A549 (cell line): ENCODE results near the gene SULT2A1.

Experiments used
- EP300 ChIP-seq, 2 experiments: fragments of >200 bp; sonication (Bioruptor Twin); formaldehyde crosslinking; IDR thresholded peaks; 2 replicates in 1 of 2; 3 replicates in 1 of 2; pipeline ENCODE4 v1.6.1; 2016 to 2017
- HDAC2 ChIP-seq: fragments of 200-600 bp; sonication (generic); IDR thresholded peaks from 2 replicates; pipeline ENCODE4 v1.6.1; 2016
- MAZ ChIP-seq: fragments of 150-350 bp; IDR thresholded peaks from 2 replicates; pipeline ENCODE4 v1.6.1; 2014; ENCODE audit warnings: antibody characterized with exemption, low read depth, low read length, borderline replicate concordance
- MYC ChIP-seq: IDR thresholded peaks from 2 replicates; pipeline ENCODE4 v1.6.1; 2012; ENCODE audit warnings: mild to moderate bottlenecking, inconsistent platforms, low read length, improper control_type of control experiment, borderline replicate concordance
- POLR2A ChIP-seq: IDR thresholded peaks from 2 replicates; pipeline ENCODE4 v1.6.1; 2012; ENCODE audit warnings: mild to moderate bottlenecking, low read length
- SREBF2 ChIP-seq: fragments of 450-650 bp; IDR thresholded peaks from 2 replicates; pipeline ENCODE4 v1.6.1; 2014; ENCODE audit warnings: mild to moderate bottlenecking, moderate library complexity
- TF ChIP-seq, protein P1 (sequence below): fragments of >200 bp; sonication (Bioruptor Twin); formaldehyde crosslinking; IDR thresholded peaks from 3 replicates; pipeline ENCODE4 v1.5.1; 2016

DNA sequence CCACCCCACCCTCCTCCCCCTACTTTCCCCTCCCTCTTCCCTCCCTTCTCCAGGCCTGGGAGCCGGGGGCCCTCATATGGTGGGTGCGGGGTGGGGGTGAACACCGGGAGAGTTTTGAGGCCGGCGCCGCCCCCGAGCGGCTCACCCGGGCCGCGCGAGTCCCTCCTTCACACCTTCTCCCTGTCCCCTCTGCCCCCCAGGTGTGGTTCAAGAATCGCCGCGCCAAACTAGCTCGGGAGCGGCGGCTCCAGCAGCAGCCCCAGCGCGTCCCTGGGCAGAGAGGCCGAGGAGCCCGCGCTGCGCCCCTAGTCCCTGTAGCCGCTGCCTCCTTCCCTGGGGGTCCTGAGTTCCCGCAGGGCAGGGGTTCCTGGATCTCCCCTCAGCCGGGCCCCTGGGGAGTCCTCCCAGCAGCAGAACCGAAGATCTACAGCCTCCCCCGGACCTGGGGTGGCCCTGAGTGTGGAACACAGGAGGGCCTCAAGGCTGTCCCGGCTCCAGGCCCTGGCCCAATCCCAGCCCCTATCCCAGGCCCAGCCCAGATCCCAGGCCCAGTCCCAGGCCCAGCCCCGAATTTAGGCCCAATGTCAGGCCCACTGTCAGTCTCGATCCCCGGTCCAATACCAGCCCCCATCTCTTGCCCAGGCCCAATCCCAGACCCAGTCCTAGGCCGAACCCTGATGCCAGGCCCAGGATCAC lies 25.4 kb downstream of the SULT2A1 start:
- no peak for TF ChIP-seq SREBF2
- TF ChIP-seq, protein P1, sequence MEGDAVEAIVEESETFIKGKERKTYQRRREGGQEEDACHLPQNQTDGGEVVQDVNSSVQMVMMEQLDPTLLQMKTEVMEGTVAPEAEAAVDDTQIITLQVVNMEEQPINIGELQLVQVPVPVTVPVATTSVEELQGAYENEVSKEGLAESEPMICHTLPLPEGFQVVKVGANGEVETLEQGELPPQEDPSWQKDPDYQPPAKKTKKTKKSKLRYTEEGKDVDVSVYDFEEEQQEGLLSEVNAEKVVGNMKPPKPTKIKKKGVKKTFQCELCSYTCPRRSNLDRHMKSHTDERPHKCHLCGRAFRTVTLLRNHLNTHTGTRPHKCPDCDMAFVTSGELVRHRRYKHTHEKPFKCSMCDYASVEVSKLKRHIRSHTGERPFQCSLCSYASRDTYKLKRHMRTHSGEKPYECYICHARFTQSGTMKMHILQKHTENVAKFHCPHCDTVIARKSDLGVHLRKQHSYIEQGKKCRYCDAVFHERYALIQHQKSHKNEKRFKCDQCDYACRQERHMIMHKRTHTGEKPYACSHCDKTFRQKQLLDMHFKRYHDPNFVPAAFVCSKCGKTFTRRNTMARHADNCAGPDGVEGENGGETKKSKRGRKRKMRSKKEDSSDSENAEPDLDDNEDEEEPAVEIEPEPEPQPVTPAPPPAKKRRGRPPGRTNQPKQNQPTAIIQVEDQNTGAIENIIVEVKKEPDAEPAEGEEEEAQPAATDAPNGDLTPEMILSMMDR: no peak
- TF ChIP-seq HDAC2: no peak
- no peak for TF ChIP-seq EP300 (IDR thresholded peaks at IDR 0.05)
- TF ChIP-seq MAZ: no peak
- no peak for TF ChIP-seq POLR2A
- no peak for TF ChIP-seq MYC
